Right lobe of liver (tissue), 4 donors: ENCODE measurements around the gene PGP.

Experiments used
- CTCF ChIP-seq, 4 donors: fragments of 200-600 bp in 3 of 4; fragments of 450-650 bp in 1 of 4; IDR thresholded peaks; one replicate each; pipeline versions ENCODE4 v1.5.1 to v1.8.0; 2016 to 2022; ENCODE audit warnings: antibody characterized with exemption in 4 of 4, mild to moderate bottlenecking in 2 of 4
- POLR2A ChIP-seq: fragments of 450-650 bp; IDR thresholded peaks from one replicate; pipeline ENCODE4 v1.6.1; 2017; ENCODE audit warnings: antibody characterized with exemption, mild to moderate bottlenecking
- donor health status: DM: no; HTN: no; CAD: no.
- donor health status: DM: no; HTN: no; CAD: no.
- donor health status: DM: no; HTN: yes; CAD: no.

- TF ChIP-seq CTCF (IDR thresholded peaks at IDR 0.05) (no peak), POLR2A (no peak)
Observed at GRCh38 chr16:2256531-2257140, 42.0 kb upstream of the PGP start.
